GM19397 (cell line): Measurements from ENCODE around the gene GLRA3.

ENCODE experiments used
- ATAC-seq: cut with Tn5 transposase; IDR thresholded peaks from one replicate; pipeline ENCODE4 v1.9.1; 2021; ENCODE audit warnings: mild to moderate bottlenecking, moderate library complexity; ENCODE audit not compliant: unreplicated experiment

GLRA3 gene

DNA sequence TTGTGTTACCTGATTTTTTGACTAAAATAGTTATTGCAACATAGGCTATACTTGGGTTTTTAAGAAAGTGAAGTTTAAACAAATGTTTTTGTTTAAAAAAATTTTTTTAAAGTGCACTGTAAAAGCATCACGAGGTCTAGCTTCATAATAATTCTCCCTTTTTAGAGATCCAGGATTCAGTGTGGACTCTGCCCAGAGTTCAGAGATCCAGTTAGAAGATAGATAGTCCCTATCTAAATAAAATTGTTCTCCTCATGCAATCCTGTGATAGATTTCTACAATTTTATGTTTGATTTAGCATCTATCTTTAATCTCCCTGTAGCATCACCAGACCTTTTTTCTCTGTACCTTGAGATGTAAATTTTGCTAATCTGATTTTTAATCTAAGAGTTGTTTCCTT, 221.3 kb downstream of the GLRA3 start:
- ATAC-seq = no peak

DNA sequence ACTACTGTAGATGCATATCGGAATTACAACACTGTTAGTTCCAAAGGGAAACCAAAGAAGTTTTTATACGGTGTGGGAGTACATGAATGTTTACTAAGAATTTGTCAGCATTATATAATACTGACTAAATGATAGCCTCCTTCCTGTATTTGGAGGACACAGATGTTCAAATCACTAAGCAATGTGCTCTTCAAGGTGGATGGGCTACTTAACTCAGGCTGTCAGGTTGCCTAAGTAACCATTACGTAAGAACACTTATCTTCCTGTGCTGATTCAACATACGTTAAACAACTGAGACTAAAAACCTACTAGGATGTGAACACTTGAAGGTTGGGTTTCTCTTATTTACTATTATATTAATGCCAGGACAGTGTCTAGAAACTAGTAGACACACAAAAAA, 224.8 kb downstream of the GLRA3 start:
- no peak for ATAC-seq

GRCh38 chr4:174600391-174600790, 228.7 kb downstream of the GLRA3 start:
- ATAC-seq = no peak

DNA sequence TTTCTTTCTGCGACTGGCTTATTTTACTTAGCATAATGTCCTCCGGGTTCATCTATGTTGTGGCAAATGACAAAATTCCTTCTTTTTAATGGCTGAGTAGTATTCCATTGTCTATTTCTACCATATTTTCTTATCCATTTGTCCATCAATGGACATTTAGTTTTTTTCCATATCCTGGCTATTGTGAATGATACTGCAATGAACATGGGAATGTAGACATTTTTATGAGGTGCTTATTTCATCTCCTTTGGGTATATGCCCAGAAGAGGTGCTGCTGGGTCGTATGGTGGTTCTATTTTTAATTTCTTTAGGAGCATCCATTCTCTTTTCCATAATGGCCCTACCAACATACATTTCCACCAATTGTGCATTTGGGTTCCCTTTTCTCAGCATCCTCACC, 230.2 kb downstream of the GLRA3 start:
- ATAC-seq = no peak

- no peak for ATAC-seq
Observed at GRCh38 chr4:174596513-174596912, 232.5 kb downstream of the GLRA3 start.

DNA sequence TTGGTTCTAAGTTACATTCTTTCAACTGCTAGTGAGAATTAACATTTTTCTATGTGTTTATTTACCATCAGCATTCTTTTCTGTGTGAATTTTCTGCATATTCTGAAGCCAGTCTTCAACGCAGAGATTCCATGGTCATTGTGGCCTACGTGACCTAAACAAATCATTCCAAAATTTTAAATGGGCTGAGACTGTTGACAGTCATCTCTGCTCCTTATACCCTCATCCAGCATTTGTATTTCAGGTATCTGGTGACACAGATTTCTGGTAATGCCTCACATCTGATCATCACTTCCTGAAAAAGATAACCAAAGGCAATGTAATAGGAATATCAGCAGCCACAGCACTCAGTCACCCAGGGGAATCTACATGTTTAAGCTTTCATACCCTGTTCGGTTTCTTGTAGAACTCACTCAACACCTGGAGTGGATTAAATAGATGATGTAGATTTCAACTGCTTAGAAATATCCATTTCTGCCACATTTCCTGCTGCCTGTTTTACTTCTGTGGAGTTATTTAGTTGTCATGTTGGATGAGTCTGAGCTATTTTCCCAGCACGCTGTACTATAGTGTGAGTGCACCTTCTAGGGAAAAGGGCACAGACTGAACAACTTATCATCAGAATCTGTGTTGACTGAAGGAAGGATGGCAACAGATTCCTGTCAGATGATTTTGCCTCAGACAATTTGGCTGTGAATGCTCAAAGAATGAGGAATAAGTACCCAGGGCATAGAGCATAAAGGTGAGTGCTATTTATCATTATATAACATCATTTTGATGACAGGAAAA, 233.7 kb downstream of the GLRA3 start:
- no peak for ATAC-seq

DNA sequence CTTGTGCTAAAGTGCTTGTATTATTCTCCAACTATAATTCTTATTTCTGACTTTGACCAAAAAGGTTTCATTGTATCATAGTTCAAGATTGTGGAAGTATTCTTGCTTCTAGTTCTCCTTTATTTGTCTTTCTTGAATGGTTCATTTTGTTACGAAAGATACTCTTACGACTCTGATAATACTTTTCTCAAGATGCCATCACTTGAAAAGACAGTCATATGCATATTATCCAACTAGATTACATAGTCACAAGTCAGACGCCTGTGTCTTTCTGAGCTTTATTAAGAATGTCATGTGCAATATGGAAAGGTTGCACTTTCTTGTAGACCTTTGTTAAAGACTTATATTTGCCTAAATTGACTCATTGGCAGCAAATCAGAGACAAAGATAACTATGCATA, 235.3 kb downstream of the GLRA3 start:
- no peak for ATAC-seq

DNA sequence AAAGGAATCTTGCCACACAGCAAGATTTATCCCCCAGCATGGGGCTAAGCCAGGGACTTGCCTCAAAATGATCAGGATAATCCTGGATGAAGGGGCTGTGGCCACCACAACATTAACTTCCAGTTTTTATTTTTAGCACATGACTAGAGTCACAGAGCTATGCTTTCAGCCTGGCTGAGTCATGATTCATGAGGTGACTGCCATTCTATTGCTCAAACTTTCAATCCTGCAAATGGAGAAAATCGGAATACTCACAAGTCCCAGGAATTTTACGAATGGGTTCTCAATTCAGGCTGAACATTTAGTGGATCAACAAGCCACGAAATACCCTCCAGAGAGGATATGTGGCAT, 236.1 kb downstream of the GLRA3 start:
- no peak for ATAC-seq

- ATAC-seq = no peak
Observed at GRCh38 chr4:174592256-174592984, 236.6 kb downstream of the GLRA3 start.

DNA sequence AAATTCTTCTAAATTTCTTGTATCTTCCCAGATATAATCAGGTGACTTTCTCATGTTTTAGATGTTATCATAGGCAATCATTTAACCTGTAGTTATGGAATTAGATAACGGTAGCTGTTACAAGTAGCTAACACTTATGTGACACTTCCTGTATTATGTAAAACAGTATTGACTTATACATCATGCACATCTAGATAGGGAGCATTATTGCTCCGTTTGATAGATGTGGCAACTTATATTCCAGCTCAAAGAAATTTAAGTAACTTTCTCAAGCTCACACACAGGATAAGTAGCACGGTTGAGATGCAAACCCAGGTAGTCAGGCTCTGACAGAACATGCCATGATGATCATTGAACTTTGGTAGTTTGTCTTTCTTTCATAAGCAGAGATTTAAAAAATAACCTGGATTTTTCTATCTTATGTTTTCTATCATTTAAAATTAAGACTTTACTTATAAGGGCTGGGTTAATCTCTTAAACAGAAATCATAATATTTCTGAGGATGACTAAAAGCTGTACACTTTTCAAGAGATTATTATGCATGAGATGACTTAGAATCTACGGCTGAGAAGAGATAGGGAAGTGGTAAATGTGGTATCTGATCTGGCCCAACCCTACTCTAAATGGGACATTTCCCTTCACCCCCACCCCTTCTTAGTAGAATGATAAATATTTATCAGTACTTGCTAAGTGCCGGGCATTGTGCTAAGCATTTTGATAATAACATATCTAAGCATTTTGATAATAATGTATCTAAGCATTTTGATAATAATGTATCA, 237.6 kb downstream of the GLRA3 start:
- ATAC-seq = peak; percentile 90

GRCh38 chr4:174590336-174590735, 238.7 kb downstream of the GLRA3 start:
- no peak for ATAC-seq
